Measurements from ENCODE around the gene GPR101.
"Not testable (repeated sequence)": the region's sequence is repeated elsewhere in the genome, so short reads cannot be mapped to it uniquely, and the experiment has no call there.

GPR101 gene

GRCh38 chrX:137025930-137026329 is 7.9 kb downstream of the GPR101 start:
- no peak for DNase-seq (ENCODE audit: low spot score)

- not testable (repeated sequence) for DNase-seq (ENCODE audit: low spot score)
Observed at GRCh38 chrX:137000236-137000635, 33.6 kb downstream of the GPR101 start.

DNA sequence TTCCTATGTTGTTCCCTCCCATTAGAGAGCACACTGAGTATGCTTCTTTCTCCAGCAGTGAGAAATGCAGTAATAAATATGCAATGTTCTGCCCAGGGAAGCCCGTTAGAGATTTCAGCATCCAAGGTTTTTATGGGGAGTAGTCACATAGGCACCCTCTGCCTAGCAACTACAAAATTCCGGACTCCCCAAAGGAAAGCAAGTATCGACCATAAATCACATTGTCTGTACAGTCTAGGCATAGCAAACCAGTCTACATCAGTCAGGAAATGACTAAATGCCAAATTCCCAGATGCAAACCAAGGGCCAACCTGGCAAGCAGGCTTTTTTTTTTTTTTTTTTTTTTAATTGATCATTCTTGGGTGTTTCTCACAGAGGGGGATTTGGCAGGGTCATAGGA is 34.8 kb downstream of the GPR101 start:
- DNase-seq (ENCODE audit: low spot score) = no peak

Measured in cerebellar cortex (tissue), 1 donor.